Adipocyte (in vitro differentiated cells): ENCODE results near the gene PRKCA.
"Not testable (repeated sequence)": the region's sequence is repeated elsewhere in the genome, so short reads cannot be mapped to it uniquely, and the experiment has no call there.

Experiments
- DNase-seq: peaks from one replicate; pipeline ENCODE4 v3.0.0-alpha.2; 2015; ENCODE audit warnings: low read depth
- H3K27me3 ChIP-seq: replicated peaks from 2 replicates; pipeline ENCODE4 v1.7.0; 2013; ENCODE audit warnings: mild to moderate bottlenecking, low read length, moderate library complexity; ENCODE audit not compliant: control insufficient read depth, insufficient read depth
- H3K36me3 ChIP-seq: 2 replicates; pipeline ENCODE4 v1.7.0; 2013; ENCODE audit warnings: low read length, mild to moderate bottlenecking, moderate library complexity; ENCODE audit not compliant: control insufficient read depth, insufficient read depth, severe bottlenecking
- H3K4me1 ChIP-seq: 2 replicates; pipeline ENCODE4 v1.7.0; 2013; ENCODE audit warnings: mild to moderate bottlenecking, low read length, moderate library complexity; ENCODE audit not compliant: control insufficient read depth, insufficient read depth
- H3K4me3 ChIP-seq: 2 replicates; pipeline ENCODE4 v1.7.0; 2013; ENCODE audit warnings: mild to moderate bottlenecking, low read length, moderate library complexity
- H3K9ac ChIP-seq: 2 replicates; pipeline ENCODE4 v1.7.0; 2013; ENCODE audit warnings: mild to moderate bottlenecking, low read length, moderate library complexity
- H3K9me3 ChIP-seq: 2 replicates; pipeline ENCODE4 v1.7.0; 2013; ENCODE audit warnings: mild to moderate bottlenecking, low read length, moderate library complexity; ENCODE audit not compliant: control insufficient read depth

Gene PRKCA

GRCh38 chr17:66331038-66331816, 28.8 kb downstream of the PRKCA start:
- DNase-seq = no peak
- Histone ChIP-seq H3K27me3 (no peaks in the 10 kb centered on the region), H3K4me3 (peak overlapping the region; percentile 3), H3K36me3 (peaks cover 8% of the 10 kb centered on the region), H3K9ac (no peak overlapping the region), H3K4me1 (peaks cover 16% of the 10 kb centered on the region), H3K9me3 (no peaks in the 10 kb centered on the region)

GRCh38 chr17:66335797-66336196, 33.4 kb downstream of the PRKCA start:
- no peak overlapping the region for H3K4me3 ChIP-seq
- H3K9me3 ChIP-seq = no peaks in the 10 kb centered on the region
- no peak overlapping the region for H3K9ac ChIP-seq
- H3K27me3 ChIP-seq = no peaks in the 10 kb centered on the region
- no peak for DNase-seq
- H3K36me3 ChIP-seq = no peaks in the 10 kb centered on the region
- H3K4me1 ChIP-seq = peaks cover 26% of the 10 kb centered on the region

GRCh38 chr17:66337268-66337667, 34.9 kb downstream of the PRKCA start:
- no peak for DNase-seq
- Histone ChIP-seq H3K36me3 (no peaks in the 10 kb centered on the region), H3K27me3 (no peaks in the 10 kb centered on the region)

GRCh38 chr17:66337866-66338485, 35.6 kb downstream of the PRKCA start:
- DNase-seq = no peak
- Histone ChIP-seq H3K36me3 (no peaks in the 10 kb centered on the region), H3K4me1 (peaks cover 22% of the 10 kb centered on the region), H3K4me3 (no peak overlapping the region), H3K27me3 (no peaks in the 10 kb centered on the region), H3K9me3 (no peaks in the 10 kb centered on the region), H3K9ac (no peak overlapping the region)

More at GRCh38 chr17:66337268-66337667, 34.9 kb downstream of the PRKCA start:
- Histone ChIP-seq H3K9ac (no peak overlapping the region), H3K9me3 (no peaks in the 10 kb centered on the region), H3K4me1 (peaks cover 22% of the 10 kb centered on the region), H3K4me3 (no peak overlapping the region)

GRCh38 chr17:66338937-66339336, 36.5 kb downstream of the PRKCA start:
- H3K4me1 ChIP-seq = peaks cover 22% of the 10 kb centered on the region

GRCh38 chr17:66339561-66339960, 37.1 kb downstream of the PRKCA start:
- H3K9me3 ChIP-seq = no peaks in the 10 kb centered on the region

More at GRCh38 chr17:66338937-66339336, 36.5 kb downstream of the PRKCA start:
- no peak overlapping the region for H3K9ac ChIP-seq
- no peak overlapping the region for H3K4me3 ChIP-seq
- no peaks in the 10 kb centered on the region for H3K36me3 ChIP-seq
- H3K27me3 ChIP-seq = no peaks in the 10 kb centered on the region
- H3K9me3 ChIP-seq = no peaks in the 10 kb centered on the region
- no peak for DNase-seq

GRCh38 chr17:66340720-66341119, 38.3 kb downstream of the PRKCA start:
- DNase-seq = no peak
- peaks cover 29% of the 10 kb centered on the region for H3K4me1 ChIP-seq
- no peaks in the 10 kb centered on the region for H3K27me3 ChIP-seq
- H3K9ac ChIP-seq = no peak overlapping the region
- no peaks in the 10 kb centered on the region for H3K9me3 ChIP-seq
- H3K36me3 ChIP-seq = no peaks in the 10 kb centered on the region
- no peak overlapping the region for H3K4me3 ChIP-seq

More at GRCh38 chr17:66339561-66339960, 37.1 kb downstream of the PRKCA start:
- Histone ChIP-seq H3K9ac (no peak overlapping the region), H3K4me3 (no peak overlapping the region), H3K4me1 (peaks cover 22% of the 10 kb centered on the region), H3K36me3 (no peaks in the 10 kb centered on the region), H3K27me3 (no peaks in the 10 kb centered on the region)
- no peak for DNase-seq

- Histone ChIP-seq H3K4me3 (no peak overlapping the region), H3K9ac (no peak overlapping the region), H3K36me3 (no peaks in the 10 kb centered on the region), H3K27me3 (no peaks in the 10 kb centered on the region), H3K9me3 (no peaks in the 10 kb centered on the region), H3K4me1 (peaks cover 31% of the 10 kb centered on the region)
- no peak for DNase-seq
These were observed 39.0 kb downstream of the PRKCA start for GRCh38 chr17:66341462-66341861.

- H3K4me1 ChIP-seq = peaks cover 31% of the 10 kb centered on the region
- DNase-seq, H3K9me3 ChIP-seq, H3K36me3 ChIP-seq, H3K9ac ChIP-seq, H3K27me3 ChIP-seq, H3K4me3 ChIP-seq: not testable (repeated sequence)
These were observed 39.9 kb downstream of the PRKCA start for GRCh38 chr17:66342263-66342662.

GRCh38 chr17:66343531-66344078, 41.2 kb downstream of the PRKCA start:
- no peaks in the 10 kb centered on the region for H3K36me3 ChIP-seq
- H3K9ac ChIP-seq = no peak overlapping the region
- no peak for DNase-seq
- H3K4me3 ChIP-seq = no peak overlapping the region
- no peaks in the 10 kb centered on the region for H3K9me3 ChIP-seq
- peaks cover 25% of the 10 kb centered on the region for H3K4me1 ChIP-seq
- no peaks in the 10 kb centered on the region for H3K27me3 ChIP-seq

GRCh38 chr17:66344473-66344872, 42.1 kb downstream of the PRKCA start:
- Histone ChIP-seq H3K4me1 (peaks cover 33% of the 10 kb centered on the region), H3K36me3 (no peaks in the 10 kb centered on the region), H3K4me3 (no peak overlapping the region), H3K27me3 (no peaks in the 10 kb centered on the region), H3K9ac (no peak overlapping the region), H3K9me3 (no peaks in the 10 kb centered on the region)
- no peak for DNase-seq
